Globus pallidus (tissue), 1 donor: ENCODE measurements around the gene FBXL14.

Source experiments
- DNase-seq: peaks from one replicate; pipeline ENCODE4 v3.0.0-alpha.2; 2015; ENCODE audit warnings: low spot score

Gene FBXL14

GRCh38 chr12:1593174-1594005 is 991 bp downstream of the FBXL14 start:
- DNase-seq: no peak

DNA sequence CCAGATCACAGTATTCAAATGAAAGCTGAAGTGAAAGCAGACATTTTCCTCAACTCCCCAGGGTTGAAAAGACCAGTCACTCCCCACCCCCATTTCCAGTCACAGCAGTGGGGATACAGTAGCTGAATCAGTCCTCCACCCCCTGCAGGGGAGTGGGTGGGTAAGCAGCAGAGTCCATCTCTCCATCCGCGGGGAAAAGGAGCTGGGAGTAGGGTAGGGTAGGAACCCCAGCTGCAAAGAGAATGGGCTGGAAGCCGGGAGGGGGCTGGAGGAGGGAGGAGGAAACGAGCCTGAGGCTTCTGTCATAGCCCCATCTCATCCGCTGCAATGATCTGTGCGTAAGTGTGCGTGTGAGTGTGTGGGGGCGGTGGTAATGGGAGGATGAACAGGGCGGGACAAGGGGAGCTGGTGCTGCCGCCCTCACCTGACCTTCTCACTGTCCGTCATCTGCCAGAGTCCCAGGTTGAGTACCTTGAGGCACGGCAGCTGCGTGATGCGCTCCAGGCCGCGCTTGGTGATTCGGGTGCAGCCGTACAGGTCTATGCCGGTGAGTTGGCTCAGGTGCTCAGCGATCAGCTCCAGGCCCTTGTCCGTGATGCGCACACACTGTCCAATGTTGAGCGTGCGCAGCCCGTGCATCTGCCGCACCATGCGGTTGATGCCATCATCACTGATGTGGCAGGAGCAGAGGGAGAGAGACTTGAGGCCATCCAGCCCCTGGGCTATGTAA is 1.8 kb downstream of the FBXL14 start:
- DNase-seq: peak; percentile 58

GRCh38 chr12:1591543-1591942 is 2.8 kb downstream of the FBXL14 start:
- peak; percentile 26 for DNase-seq

GRCh38 chr12:1591034-1591433 is 3.3 kb downstream of the FBXL14 start:
- DNase-seq: peak; percentile 37

DNA sequence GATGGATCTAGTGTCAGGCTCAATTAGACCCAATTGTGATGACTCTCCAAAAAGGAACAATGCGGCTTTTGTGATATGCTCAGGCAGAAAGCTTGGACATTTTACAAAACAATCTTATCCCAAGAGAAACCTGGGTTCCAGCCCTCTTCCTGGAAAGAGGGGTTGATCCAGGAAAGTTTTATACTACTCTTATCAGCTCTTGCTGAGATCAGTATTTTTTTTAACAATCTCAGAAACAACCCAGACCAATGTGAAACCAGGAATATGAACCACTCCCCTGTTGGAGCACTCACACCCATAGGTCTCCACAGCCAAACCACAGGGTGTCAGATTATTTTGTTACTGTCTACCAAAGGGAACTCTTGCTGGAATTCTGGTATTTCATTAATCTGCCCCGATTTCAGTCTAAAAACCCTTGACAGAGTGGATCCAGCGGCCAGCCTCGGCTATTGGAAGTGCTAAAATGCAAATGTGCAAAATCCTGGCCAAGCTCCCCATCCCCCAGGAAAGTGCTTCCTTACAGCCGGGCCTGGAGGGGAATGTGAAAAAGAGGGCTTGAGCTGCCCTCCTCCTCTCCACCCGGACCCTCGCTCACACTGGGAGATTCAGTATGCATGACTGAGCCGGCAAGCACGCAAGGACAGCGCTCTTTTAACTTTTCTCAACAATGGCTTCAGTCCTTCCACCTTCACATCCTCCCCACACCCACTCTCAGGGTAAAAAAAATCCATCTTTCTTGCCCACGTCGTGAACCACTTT is 4.0 kb downstream of the FBXL14 start:
- peak; percentile 87 for DNase-seq

DNA sequence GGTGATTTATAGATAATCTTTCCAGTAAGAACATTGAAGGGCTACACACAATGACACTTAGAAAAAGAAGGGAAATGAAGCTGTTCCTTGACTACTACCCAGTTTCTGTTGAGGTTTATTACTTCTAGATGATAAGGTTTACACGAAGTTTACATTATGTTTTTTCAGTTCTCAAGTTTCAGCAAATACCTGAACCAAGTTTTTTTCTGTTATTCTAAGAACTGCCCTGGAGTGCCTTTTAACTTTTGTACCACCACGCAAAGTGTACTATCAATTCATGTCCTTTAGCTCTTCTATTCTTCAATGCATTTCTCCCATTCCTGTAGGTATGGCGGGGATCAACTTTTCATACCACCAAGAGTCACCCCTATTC is 5.8 kb downstream of the FBXL14 start:
- no peak for DNase-seq

DNA sequence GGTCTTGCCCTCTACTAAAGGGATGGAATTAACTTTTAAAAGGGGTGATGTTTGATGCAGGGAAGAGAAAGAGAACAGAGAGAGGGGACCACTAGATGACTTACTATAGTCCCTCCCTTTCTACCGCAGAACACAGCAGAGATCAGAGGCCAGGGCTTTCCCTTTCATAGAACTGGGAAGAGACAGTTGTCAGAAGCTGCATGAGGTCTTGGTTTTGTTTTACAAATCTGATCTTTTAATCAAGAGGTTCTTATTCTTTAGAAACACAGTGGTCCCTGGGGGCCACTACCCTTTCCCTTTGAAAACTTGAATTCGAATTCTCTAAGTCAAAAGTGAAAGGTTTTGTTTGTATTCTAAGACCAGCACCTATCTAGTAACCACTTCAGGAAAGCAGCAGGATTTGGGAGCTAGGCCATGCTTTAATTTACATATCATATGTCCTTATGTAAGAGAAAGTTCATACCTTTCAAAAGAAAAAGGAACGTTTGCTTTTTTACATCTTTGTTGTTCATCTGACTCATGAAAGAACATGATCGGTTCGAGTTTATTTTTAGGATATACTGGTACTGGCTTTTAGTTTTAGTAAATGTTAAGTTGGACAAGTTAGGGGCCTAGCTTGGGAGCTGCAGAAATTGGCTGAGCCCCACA is 6.3 kb downstream of the FBXL14 start:
- peak; percentile 48 for DNase-seq

DNA sequence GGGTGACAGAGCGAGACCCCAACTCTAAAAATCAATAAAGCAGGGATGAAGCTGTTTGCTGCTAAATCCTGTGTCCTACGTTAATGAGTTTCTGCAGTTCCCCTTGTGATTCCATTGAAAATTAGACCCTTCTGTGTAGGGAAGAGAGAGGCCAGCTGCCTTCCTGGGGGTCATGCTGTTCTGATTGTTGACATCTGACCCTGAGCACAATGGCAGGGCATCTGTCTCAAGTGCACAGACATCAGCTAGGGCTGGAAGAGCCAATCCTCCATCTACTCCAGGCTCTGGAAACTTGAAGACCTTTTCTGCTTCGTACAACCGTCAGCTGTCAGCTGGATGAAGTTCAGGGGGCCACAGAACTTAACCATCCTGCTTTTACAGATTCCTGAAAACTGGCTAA is 10.1 kb downstream of the FBXL14 start:
- DNase-seq: no peak

DNA sequence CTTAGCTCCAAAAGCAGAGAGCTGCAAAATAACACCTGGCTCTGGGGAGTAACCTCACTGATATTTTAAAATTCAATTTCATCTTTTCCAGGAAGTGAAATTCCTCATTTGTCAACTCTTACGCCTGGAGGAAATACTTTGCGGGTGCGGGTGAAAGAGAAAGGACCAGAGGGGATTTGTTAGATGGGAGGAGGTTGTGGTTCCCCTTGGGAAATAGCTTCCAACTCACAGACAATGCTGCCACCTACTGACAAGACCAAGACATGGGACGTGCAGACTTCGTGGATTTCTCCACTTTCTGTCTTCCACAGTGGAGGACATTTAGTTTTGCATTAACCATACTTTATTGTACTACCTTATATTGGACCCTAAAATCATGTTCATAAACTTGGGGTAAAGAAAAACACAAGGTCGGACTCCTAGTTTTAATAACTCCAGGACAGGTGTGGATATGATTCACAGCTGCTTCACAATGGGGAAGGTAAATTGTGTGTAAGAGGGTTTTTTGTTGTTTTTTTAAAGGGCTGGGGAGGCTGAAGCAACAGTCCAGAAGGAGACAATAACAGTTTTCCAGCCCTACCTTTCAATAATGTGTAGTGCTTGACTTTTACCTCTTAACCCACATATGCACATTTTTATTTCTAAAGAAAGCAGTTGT is 10.8 kb downstream of the FBXL14 start:
- peak; percentile 84 for DNase-seq

DNA sequence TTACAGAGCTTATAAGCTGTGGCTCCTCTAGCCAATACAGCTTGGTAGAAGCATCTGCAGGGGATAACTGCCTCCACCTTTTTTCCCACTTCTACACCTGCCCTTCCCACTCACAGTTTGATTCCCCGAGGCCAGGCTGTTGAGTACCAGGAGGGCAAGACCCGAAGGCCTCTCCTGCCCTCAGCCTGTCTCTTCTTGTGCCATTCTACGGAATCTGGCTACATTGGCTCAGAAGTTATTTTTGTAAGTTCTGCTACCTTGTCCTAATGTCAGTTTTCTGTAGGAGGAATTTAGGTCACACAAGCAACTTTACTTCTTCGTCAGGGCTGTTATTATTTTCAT is 11.7 kb downstream of the FBXL14 start:
- no peak for DNase-seq

DNA sequence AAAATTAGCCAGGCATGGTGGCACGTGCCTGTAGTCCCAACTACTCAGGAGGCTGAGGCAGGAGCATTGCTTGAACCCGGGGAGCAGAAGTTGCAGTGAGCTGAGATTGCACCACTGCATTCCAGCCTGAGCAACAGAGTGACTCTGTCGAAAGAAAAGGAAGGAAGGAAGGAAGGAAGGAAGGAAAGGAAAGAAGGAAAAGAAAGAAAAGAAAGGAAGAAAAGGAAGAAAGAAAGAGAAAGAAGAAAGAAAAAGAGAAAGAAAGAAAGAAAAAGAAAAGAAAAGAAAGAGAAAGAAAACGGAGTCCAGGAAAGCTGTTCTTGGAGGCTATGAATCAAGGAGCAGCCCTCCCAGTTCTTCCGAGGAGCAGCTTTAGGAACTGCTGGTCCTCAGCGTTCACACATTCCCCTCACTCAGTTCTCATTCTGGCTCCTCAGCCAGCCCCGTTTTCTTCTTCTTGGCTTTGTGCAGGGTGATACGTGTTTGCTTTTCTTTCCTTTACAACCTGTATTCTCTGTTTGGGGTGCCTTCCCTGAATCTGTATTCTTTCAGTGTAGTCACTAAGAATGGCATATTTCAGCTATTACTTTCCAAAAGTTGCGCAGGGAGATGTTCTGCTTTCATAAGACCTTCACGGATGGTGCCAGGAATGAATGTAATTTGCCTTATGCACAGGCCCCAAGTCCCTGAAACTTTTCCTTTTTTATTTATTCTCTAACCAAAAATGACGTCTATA is 12.2 kb downstream of the FBXL14 start:
- DNase-seq: no peak

GRCh38 chr12:1580526-1580925 is 13.9 kb downstream of the FBXL14 start:
- DNase-seq: no peak

- DNase-seq: no peak
Measured at GRCh38 chr12:1579651-1580435, 14.5 kb downstream of the FBXL14 start.

DNA sequence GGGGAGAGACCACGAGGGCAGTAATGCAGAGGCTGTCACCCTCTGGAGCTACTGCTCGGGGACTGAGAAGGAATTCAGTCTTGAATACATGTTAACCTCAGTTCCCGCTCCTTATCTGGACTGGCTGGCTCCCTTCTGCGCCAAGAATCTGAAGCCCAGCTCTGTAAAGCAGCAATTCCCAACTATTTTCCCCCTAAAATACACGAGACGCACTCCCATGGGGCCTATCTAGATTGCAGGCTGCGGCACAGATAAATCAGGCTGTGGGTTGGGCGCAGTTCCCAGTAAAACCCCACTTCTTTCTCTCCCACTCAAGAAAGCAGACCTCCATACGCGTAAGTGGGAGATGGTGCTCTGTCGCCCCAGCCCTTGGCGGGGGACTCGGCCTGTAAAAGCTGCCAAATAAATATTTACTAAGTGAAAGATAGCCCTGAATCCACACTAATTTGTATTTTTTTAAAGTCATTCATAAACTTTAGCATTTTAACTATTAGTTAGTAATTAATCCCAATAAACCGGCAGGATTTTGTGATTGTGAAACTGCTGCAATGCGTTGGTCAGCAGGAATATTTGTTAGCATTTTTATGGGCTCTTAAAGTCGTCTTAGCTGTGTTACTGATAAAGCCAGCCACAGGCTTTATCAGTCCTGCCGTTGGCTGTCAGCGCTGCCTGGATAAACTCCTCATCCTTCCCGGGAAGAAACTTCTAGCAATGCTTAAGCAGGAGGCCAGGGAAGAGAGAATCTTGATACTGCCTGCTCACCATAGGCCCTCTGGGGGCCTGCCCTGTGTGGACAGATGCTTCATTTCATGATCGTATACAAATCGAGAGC is 17.8 kb downstream of the FBXL14 start:
- DNase-seq: no peak

DNA sequence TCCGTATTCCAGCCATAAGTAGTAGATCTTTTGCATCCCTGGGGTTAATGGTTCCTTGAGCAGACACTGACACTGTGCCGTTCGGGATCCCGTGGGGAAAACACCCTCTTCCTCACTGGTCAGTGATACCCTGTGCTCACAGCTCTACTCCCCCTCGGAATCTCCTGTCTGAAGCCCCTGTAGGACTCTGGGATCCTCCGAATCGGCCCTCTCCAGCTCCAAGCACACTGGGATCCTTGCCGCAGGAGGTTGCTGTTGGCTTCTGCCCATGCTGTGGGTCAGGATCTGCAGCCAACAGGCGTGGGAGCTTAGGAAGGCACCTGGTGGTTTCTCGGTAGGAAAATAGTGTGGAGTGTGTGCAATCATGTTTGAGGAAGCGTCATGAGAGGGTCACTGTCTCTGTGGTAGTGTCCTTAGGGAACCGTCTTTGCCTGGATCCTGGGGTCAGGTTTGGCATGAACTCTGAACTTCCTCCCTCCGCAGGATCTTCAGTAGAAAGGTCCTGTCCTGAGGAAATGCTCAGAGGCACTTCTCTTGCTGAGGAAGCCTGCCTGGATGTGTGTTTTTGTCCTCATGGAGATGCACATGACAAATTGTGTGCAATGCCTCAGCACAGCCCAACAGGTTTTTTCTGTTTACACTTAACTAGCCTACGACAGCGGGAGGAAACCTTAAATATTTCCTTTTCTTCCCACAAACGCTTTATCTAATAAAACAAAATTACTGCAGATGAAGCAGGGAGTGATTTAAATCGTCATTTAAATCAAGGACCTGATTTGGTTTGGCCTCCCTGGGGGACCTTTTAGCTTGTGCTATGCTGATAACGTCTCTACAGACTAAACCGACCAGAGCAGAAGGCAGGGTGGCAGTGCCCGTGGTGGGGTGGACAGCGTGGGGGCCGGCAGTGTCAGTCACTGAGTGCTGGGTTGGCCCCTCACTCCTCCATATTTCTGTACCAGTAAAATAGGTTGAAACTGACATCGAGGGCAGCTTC is 18.7 kb downstream of the FBXL14 start:
- DNase-seq: no peak

DNA sequence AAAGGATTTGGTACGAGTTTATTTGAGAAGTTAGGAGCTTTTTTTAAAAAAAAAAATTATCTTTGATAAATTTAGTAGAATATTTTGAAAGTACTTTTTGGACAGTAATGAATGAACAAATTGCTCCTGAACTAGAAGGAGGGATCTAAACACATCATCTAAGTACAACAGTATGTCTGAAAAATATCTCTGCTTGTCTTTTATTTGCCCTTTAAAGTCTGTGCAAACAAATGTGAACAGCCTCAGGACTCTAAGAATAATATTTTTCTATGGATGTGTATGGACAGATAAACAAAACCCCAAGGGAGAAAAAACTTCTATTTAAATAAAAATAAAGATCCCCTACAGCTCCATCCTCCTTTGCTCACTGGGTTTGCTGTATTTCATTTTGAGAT is 19.5 kb downstream of the FBXL14 start:
- DNase-seq: no peak

GRCh38 chr12:1573960-1574864 is 20.2 kb downstream of the FBXL14 start:
- DNase-seq: no peak
